Liver (tissue), 3 donors: ENCODE results near the gene SLC35F2.

Experiments
- ATF3 ChIP-seq: IDR thresholded peaks from 2 replicates; pipeline ENCODE4 v1.6.1; 2016; ENCODE audit warnings: antibody characterized with exemption
- CTCF ChIP-seq: fragments of 150-350 bp; IDR thresholded peaks from 2 replicates; pipeline ENCODE4 v1.5.1; 2017; ENCODE audit warnings: improper control_type of control experiment, low read depth, low read length; ENCODE audit not compliant: missing input control
- EGR1 ChIP-seq, 2 donors: IDR thresholded peaks; 2 replicates each; pipeline ENCODE4 v1.6.1; 2016 to 2018; ENCODE audit warnings: antibody characterized with exemption in 2 of 2, low read depth in 2 of 2
- HNF4A ChIP-seq, 2 donors: conservative IDR thresholded peaks; 2 replicates each; pipeline ENCODE4 v1.6.1; 2016; ENCODE audit warnings: antibody characterized with exemption in 2 of 2, mild to moderate bottlenecking in 2 of 2
- JUND ChIP-seq, 2 donors: IDR thresholded peaks; 2 replicates each; pipeline ENCODE4 v1.6.1; 2016; ENCODE audit warnings: antibody characterized with exemption in 2 of 2
- MAX ChIP-seq: IDR thresholded peaks from 2 replicates; pipeline ENCODE4 v1.6.1; 2016; ENCODE audit warnings: antibody characterized with exemption
- RAD21 ChIP-seq, 2 donors: IDR thresholded peaks; 2 replicates each; pipeline ENCODE4 v1.6.1; 2016; ENCODE audit warnings: antibody characterized with exemption in 2 of 2, mild to moderate bottlenecking in 2 of 2
- REST ChIP-seq: IDR thresholded peaks from 2 replicates; pipeline ENCODE4 v1.6.1; 2016; ENCODE audit warnings: antibody characterized with exemption, mild to moderate bottlenecking
- TAF1 ChIP-seq: conservative IDR thresholded peaks from 2 replicates; pipeline ENCODE4 v1.6.1; 2016; ENCODE audit warnings: antibody characterized with exemption, mild to moderate bottlenecking
- donor health status: healthy.
- donor health status: healthy.

- TF ChIP-seq CTCF (no peak), HNF4A (conservative IDR thresholded peaks at IDR 0.05) (no peak), MAX (no peak), EGR1 (IDR thresholded peaks at IDR 0.05; ENCODE audit: low read depth in 2 of 2) (no peak), ATF3 (no peak), TAF1 (no peak), JUND (IDR thresholded peaks at IDR 0.05) (no peak), RAD21 (IDR thresholded peaks at IDR 0.05) (no peak), REST (no peak)
These were observed 18.5 kb downstream of the SLC35F2 start for GRCh38 chr11:107840129-107840484.
